ENCODE data around the gene CD4.

Gene CD4

GRCh38 chr12:6752921-6753771 lies 36.2 kb upstream of the CD4 start, which contains the start of gene MLF2:
Gene MLF2, minus strand, starts transcription at chr12:6753141. Its CDS starts 807 bp downstream, at chr12:6752334.
- peak; percentile 90 for TF ChIP-seq POLR2A (IDR thresholded peaks at IDR 0.05; ENCODE audit: low read depth, low read length)
- 0 out of 2 replicates have a peak, but pooled peaks have one; percentile 52 for TF ChIP-seq POLR2AphosphoS5 (IDR thresholded peaks at IDR 0.05; ENCODE audit: low read depth, low read length)
- TF ChIP-seq TAF1 (IDR thresholded peaks at IDR 0.05; ENCODE audit: borderline replicate concordance, low read depth, low read length) = peak; percentile 73
- FAIRE-seq (peak; percentile 99), DNase-seq (ENCODE audit: insufficient read length) (peak; percentile 98)

- DNase-seq (ENCODE audit: insufficient read length) (no peak), FAIRE-seq (no peak)
- TF ChIP-seq POLR2AphosphoS5 (IDR thresholded peaks at IDR 0.05; ENCODE audit: low read depth, low read length) (no peak), POLR2A (IDR thresholded peaks at IDR 0.05; ENCODE audit: low read depth, low read length) (no peak), TAF1 (IDR thresholded peaks at IDR 0.05; ENCODE audit: borderline replicate concordance, low read depth, low read length) (no peak)
These were observed 35.5 kb upstream of the CD4 start for GRCh38 chr12:6753772-6754356.

- no peak for TF ChIP-seq POLR2A (IDR thresholded peaks at IDR 0.05; ENCODE audit: low read depth, low read length)
- TF ChIP-seq TAF1 (IDR thresholded peaks at IDR 0.05; ENCODE audit: borderline replicate concordance, low read depth, low read length) = no peak
- TF ChIP-seq POLR2AphosphoS5 (IDR thresholded peaks at IDR 0.05; ENCODE audit: low read depth, low read length) = no peak
- no peak for FAIRE-seq
- DNase-seq (ENCODE audit: insufficient read length) = no peak
These were observed 34.9 kb upstream of the CD4 start for GRCh38 chr12:6754411-6754810.

DNA sequence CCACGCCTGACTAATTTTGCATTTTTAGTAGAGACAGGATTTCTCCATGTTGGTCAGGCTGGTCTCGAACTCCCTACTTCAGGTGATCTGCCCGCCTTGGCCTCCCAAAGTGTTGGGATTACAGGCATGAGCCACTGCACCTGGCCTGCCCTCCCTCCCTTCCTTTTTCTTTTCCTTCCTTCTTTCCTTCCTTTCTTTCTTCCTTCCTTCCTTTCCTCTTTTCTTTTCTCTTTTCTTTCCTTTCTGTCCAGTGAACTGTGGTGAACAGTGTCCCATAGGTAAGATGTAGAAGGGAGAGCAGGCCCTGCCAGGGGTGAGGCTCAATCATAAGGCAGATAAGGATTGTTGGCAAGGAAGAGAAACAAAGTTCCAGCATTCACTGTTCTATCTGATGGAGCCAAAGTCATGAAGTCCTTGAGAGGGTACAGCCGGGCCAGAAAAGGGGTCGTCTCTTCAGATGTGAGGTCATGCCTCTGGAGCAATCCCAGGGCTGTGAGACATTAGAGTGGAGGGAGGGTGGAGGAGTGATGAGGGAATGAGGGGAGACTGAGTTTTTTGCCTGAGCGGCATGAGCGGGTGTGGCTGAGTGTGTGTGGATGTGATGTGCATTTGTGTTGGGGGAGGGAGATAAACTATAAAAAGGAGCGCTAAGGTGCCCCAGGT lies 32.2 kb upstream of the CD4 start:
- DNase-seq (ENCODE audit: insufficient read length) = no peak
- FAIRE-seq = no peak
- TF ChIP-seq POLR2AphosphoS5 (IDR thresholded peaks at IDR 0.05; ENCODE audit: low read depth, low read length) = no peak
- no peak for TF ChIP-seq TAF1 (IDR thresholded peaks at IDR 0.05; ENCODE audit: borderline replicate concordance, low read depth, low read length)
- no peak for TF ChIP-seq POLR2A (IDR thresholded peaks at IDR 0.05; ENCODE audit: low read depth, low read length)

GRCh38 chr12:6758506-6759095 lies 30.7 kb upstream of the CD4 start:
- DNase-seq (ENCODE audit: insufficient read length) = no peak
- no peak for TF ChIP-seq TAF1 (IDR thresholded peaks at IDR 0.05; ENCODE audit: borderline replicate concordance, low read depth, low read length)
- TF ChIP-seq POLR2AphosphoS5 (IDR thresholded peaks at IDR 0.05; ENCODE audit: low read depth, low read length) = no peak
- no peak for TF ChIP-seq POLR2A (IDR thresholded peaks at IDR 0.05; ENCODE audit: low read depth, low read length)
- no peak for FAIRE-seq

GRCh38 chr12:6759741-6760140 lies 29.6 kb upstream of the CD4 start:
- FAIRE-seq = no peak
- TF ChIP-seq POLR2A (IDR thresholded peaks at IDR 0.05; ENCODE audit: low read depth, low read length) = no peak
- TF ChIP-seq TAF1 (IDR thresholded peaks at IDR 0.05; ENCODE audit: borderline replicate concordance, low read depth, low read length) = no peak
- no peak for TF ChIP-seq POLR2AphosphoS5 (IDR thresholded peaks at IDR 0.05; ENCODE audit: low read depth, low read length)
- no peak for DNase-seq (ENCODE audit: insufficient read length)

- DNase-seq (ENCODE audit: insufficient read length) (no peak), FAIRE-seq (no peak)
- TF ChIP-seq TAF1 (IDR thresholded peaks at IDR 0.05; ENCODE audit: borderline replicate concordance, low read depth, low read length) (no peak), POLR2A (IDR thresholded peaks at IDR 0.05; ENCODE audit: low read depth, low read length) (no peak), POLR2AphosphoS5 (IDR thresholded peaks at IDR 0.05; ENCODE audit: low read depth, low read length) (no peak)
These were observed 25.9 kb upstream of the CD4 start for GRCh38 chr12:6763380-6763779.

DNA sequence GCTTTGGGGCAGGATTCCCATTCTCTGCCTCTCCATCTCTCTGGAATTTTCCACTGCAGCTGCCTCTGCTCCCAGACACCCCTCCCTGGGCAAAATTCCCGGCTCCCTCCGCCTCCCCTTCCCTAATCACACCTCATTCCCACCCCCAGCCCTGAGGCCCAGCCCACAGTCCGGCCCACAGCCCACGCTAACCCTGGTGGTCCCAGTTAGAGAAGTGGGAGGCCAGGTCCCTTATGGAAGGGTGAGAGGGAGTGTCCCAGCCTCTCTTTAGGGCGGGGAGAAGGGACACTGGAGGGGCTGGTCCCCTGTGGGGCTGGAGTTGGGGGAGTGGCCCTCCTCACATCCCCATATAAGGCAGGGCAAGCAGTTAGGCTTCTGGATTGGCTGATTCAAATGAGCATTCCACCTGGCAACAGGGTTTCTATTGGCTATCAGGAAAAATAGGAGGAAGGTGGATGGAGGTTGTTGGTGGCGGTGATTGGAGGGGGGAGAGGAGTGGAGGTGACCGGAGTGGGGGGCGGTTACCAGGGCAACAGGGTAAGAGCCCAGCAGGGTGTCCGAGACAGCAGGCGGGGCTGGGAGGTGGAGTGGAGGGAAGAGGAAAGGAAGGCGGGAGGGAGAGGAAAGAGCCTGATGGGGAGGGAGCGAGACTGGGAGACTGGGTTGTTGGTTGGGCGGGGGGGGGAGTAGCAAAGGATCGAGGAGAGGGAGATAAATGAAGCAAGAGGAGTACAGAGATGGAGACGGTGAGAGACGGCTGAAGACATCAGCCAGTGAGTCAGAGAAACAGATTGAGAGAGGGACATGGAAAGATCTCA lies 25.1 kb upstream of the CD4 start:
- FAIRE-seq (peak; percentile 99), DNase-seq (ENCODE audit: insufficient read length) (peak; percentile 96)
- TF ChIP-seq POLR2A (IDR thresholded peaks at IDR 0.05; ENCODE audit: low read depth, low read length) (peak; percentile 49; the same call in 1 of the 2 replicates), POLR2AphosphoS5 (IDR thresholded peaks at IDR 0.05; ENCODE audit: low read depth, low read length) (no peak)

DNA sequence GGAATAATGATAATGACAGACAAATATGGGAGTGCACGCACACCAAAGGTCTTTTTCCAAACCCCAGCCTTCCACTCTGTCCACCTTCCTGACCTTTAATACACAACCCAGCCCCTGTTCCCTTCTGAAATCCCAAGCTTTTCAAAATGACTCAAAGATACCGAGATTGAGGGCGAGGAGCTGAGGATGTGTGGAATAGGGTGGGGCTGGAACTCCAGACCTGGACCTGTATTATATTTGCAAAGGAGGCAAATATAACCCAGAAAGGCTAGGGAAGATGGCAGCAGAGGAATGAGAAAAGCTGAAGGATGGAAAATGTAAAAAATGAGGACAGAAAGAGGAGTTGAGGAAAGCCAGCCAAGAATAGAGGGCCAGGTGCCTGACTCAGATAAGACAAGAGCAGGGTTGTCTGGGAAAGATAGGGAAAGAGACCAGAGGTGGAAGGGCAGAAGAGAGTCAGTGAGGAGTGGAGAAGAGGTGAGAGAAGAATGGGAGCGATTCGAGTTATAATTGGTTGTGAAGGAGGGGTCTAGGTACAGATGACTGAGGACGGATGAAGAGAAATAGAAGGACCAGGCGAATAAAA lies 24.2 kb upstream of the CD4 start:
- TF ChIP-seq POLR2AphosphoS5 (IDR thresholded peaks at IDR 0.05; ENCODE audit: low read depth, low read length) (no peak), TAF1 (IDR thresholded peaks at IDR 0.05; ENCODE audit: borderline replicate concordance, low read depth, low read length) (no peak), POLR2A (IDR thresholded peaks at IDR 0.05; ENCODE audit: low read depth, low read length) (no peak)
- DNase-seq (ENCODE audit: insufficient read length) (no peak), FAIRE-seq (no peak)
